Tibial nerve (tissue), 4 donors: ENCODE results near the gene GRIK5. TPM values are rescaled to one million over a fixed set of nuclear protein-coding genes. Genes with fewer than 3 reads are reported as not detected.

Experiments
- DNase-seq, 2 donors: peaks; one replicate each; pipeline ENCODE4 v3.0.0-alpha.2; 2019; ENCODE audit warnings: low spot score in 2 of 2
- H3K27ac ChIP-seq, 4 donors: fragments of 200-600 bp; sonication (generic) in 3 of 4; one replicate each; pipeline ENCODE4 v1.5.1; 2017 to 2019; ENCODE audit warnings: mild to moderate bottlenecking in 1 of 4
- H3K27me3 ChIP-seq, 2 donors: fragments of 200-600 bp; sonication (generic) in 1 of 2; one replicate each; pipeline versions ENCODE4 v1.5.1 to v1.6.0; 2017 to 2019
- H3K36me3 ChIP-seq, 3 donors: fragments of 200-600 bp; sonication (generic); one replicate each; pipeline ENCODE4 v1.5.1; 2018 to 2019
- H3K4me1 ChIP-seq, 4 donors: fragments of 200-600 bp; sonication (generic) in 3 of 4; one replicate each; pipeline ENCODE4 v1.5.1; 2017 to 2019
- H3K4me3 ChIP-seq, 4 donors: fragments of 200-600 bp; sonication (generic) in 3 of 4; one replicate each; pipeline ENCODE4 v1.5.1; 2017 to 2019; ENCODE audit warnings: mild to moderate bottlenecking in 1 of 4, moderate library complexity in 1 of 4
- H3K9me3 ChIP-seq, 4 donors: fragments of 200-600 bp; sonication (generic) in 3 of 4; one replicate each; pipeline ENCODE4 v1.5.1; 2017 to 2019
- CTCF ChIP-seq, 5 experiments: fragments of 200-600 bp in 3 of 5; fragments of 450-650 bp in 2 of 5; sonication (generic) in 3 of 5; IDR thresholded peaks; one replicate each; pipeline ENCODE4 v1.5.1; 2016 to 2019; ENCODE audit warnings: antibody characterized with exemption in 5 of 5, mild to moderate bottlenecking in 3 of 5, moderate library complexity in 2 of 5
- EP300 ChIP-seq, 2 donors: sonication (generic); formaldehyde crosslinking; IDR thresholded peaks; one replicate each; pipeline ENCODE4 v1.6.1; 2017; ENCODE audit warnings: antibody characterized with exemption in 2 of 2, mild to moderate bottlenecking in 1 of 2
- POLR2A ChIP-seq, 2 donors: fragments of 450-650 bp; IDR thresholded peaks; one replicate each; pipeline ENCODE4 v1.6.1; 2017; ENCODE audit warnings: antibody characterized with exemption in 2 of 2, mild to moderate bottlenecking in 2 of 2, moderate library complexity in 2 of 2
- WGBS, 2 donors: methylation state at CpG; one replicate each; pipeline ENCODE4 v1.1.5; 2018; 5-methylcytosine and 5-hydroxymethylcytosine counted together
- total RNA-seq, 4 donors: library from RNA; depleted of rRNA; stranded (reverse); fragments of >200 nt; gene quantifications; one replicate each; pipeline ENCODE4 v1.1.0, GENCODE V29; 2016

GRIK5 gene
- total RNA-seq, 4 donors from 2014 or later, result 2.4 to 12.0 (median 3.2) TPM

DNA sequence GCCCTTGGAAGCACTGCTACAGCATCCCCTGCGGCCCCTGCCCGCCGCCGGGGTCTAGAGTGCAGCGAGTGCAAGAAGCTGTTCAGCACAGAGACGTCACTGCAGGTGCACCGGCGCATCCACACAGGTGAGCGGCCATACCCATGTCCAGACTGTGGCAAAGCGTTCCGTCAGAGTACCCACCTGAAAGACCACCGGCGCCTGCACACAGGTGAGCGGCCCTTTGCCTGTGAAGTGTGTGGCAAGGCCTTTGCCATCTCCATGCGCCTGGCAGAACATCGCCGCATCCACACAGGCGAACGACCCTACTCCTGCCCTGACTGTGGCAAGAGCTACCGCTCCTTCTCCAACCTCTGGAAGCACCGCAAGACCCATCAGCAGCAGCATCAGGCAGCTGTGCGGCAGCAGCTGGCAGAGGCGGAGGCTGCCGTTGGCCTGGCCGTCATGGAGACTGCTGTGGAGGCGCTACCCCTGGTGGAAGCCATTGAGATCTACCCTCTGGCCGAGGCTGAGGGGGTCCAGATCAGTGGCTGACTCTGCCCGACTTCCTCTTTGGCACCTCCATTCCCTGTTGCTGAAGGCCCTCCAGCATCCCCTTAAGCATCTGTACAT is 10.9 kb upstream of the GRIK5 start:
- Histone ChIP-seq H3K4me3 (no peak overlapping the region), H3K9me3 (no peaks in the 10 kb centered on the region), H3K27me3 (no peaks in the 10 kb centered on the region), H3K36me3 (peaks cover 7 to 65% (median 18%) of the 10 kb centered on the region in 3 donors), H3K4me1 (peaks cover 0 to 18% (median 9%) of the 10 kb centered on the region in 4 donors), H3K27ac (no peak overlapping the region)
- DNase-seq, result no peak
- no peak for TF ChIP-seq CTCF (IDR thresholded peaks at IDR 0.05)
- no peak for TF ChIP-seq POLR2A (IDR thresholded peaks at IDR 0.05)
- no peak for TF ChIP-seq EP300 (IDR thresholded peaks at IDR 0.05)
- WGBS, 2 donors, result 90 to 95% methylated on average over 25 to 27 of the region's 28 CpGs

DNA sequence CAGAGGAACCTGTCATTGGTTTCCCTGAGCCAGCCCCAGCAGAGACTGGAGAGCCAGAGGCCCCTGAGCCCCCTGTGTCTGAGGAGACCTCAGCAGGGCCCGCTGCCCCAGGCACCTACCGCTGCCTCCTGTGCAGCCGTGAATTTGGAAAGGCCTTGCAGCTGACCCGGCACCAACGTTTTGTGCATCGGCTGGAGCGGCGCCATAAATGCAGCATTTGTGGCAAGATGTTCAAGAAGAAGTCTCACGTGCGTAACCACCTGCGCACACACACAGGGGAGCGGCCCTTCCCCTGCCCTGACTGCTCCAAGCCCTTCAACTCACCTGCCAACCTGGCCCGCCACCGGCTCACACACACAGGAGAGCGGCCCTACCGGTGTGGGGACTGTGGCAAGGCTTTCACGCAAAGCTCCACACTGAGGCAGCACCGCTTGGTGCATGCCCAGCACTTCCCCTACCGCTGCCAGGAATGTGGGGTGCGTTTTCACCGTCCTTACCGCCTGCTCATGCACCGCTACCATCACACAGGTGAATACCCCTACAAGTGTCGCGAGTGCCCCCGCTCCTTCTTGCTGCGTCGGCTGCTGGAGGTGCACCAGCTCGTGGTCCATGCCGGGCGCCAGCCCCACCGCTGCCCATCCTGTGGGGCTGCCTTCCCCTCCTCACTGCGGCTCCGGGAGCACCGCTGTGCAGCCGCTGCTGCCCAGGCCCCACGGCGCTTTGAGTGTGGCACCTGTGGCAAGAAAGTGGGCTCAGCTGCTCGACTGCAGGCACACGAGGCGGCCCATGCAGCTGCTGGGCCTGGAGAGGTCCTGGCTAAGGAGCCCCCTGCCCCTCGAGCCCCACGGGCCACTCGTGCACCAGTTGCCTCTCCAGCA is 10.1 kb upstream of the GRIK5 start:
- no peak for TF ChIP-seq EP300 (IDR thresholded peaks at IDR 0.05)
- no peak for TF ChIP-seq CTCF (IDR thresholded peaks at IDR 0.05)
- no peak for TF ChIP-seq POLR2A (IDR thresholded peaks at IDR 0.05)
- H3K9me3 ChIP-seq, result no peaks in the 10 kb centered on the region
- H3K27ac ChIP-seq, result no peak overlapping the region
- peaks cover 7 to 65% (median 18%) of the 10 kb centered on the region in 3 donors for H3K36me3 ChIP-seq
- 94 to 97% methylated on average over 35 to 39 of the region's 44 CpGs for WGBS, 2 donors
- no peaks in the 10 kb centered on the region for H3K27me3 ChIP-seq
- H3K4me3 ChIP-seq, result no peak overlapping the region
- H3K4me1 ChIP-seq, result peaks cover 0 to 19% (median 9%) of the 10 kb centered on the region in 4 donors
- DNase-seq, result no peak

DNA sequence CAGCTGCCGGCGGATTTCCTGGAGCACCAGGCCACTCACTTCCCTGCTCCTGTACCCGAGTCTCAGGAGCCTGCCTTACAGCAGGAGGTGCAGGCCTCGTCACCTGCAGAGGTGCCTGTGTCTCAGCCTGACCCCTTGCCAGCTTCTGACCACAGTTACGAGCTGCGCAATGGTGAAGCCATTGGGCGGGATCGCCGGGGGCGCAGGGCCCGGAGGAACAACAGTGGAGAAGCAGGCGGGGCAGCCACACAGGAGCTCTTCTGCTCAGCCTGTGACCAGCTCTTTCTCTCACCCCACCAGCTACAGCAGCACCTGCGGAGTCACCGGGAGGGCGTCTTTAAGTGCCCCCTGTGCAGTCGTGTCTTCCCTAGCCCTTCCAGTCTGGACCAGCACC is 9.3 kb upstream of the GRIK5 start:
- no peak for DNase-seq
- H3K9me3 ChIP-seq, result no peaks in the 10 kb centered on the region
- H3K4me1 ChIP-seq, result peaks cover 0 to 25% (median 11%) of the 10 kb centered on the region in 4 donors
- WGBS, 2 donors, result 83 to 84% methylated on average over 14 to 16 of the region's 16 CpGs
- H3K27ac ChIP-seq, result no peak overlapping the region
- no peak for TF ChIP-seq EP300 (IDR thresholded peaks at IDR 0.05)
- TF ChIP-seq POLR2A (IDR thresholded peaks at IDR 0.05), result no peak
- TF ChIP-seq CTCF (IDR thresholded peaks at IDR 0.05), result no peak
- peaks cover 7 to 61% (median 18%) of the 10 kb centered on the region in 3 donors for H3K36me3 ChIP-seq
- H3K4me3 ChIP-seq, result no peak overlapping the region
- H3K27me3 ChIP-seq, result no peaks in the 10 kb centered on the region

- no peak for DNase-seq
- WGBS, 2 donors, result 69 to 72% methylated on average over 5 to 11 of the region's 15 CpGs
- Histone ChIP-seq H3K4me3 (no peak overlapping the region), H3K9me3 (no peaks in the 10 kb centered on the region), H3K4me1 (peaks cover 0 to 25% (median 11%) of the 10 kb centered on the region in 4 donors), H3K36me3 (peaks cover 7 to 55% (median 18%) of the 10 kb centered on the region in 3 donors), H3K27me3 (no peaks in the 10 kb centered on the region), H3K27ac (no peak overlapping the region)
- TF ChIP-seq POLR2A (IDR thresholded peaks at IDR 0.05) (no peak), EP300 (IDR thresholded peaks at IDR 0.05) (no peak), CTCF (IDR thresholded peaks at IDR 0.05) (no peak)
These were observed 8.7 kb upstream of the GRIK5 start for GRCh38 chr19:42078538-42079275.
